ENCODE data around the gene SREBF2. TPM values are rescaled to one million over a fixed set of nuclear protein-coding genes. Genes with fewer than 3 reads are reported as not detected.

The SREBF2 gene
- total RNA-seq, 1 experiment from 2014 or later, result 129 TPM

DNA sequence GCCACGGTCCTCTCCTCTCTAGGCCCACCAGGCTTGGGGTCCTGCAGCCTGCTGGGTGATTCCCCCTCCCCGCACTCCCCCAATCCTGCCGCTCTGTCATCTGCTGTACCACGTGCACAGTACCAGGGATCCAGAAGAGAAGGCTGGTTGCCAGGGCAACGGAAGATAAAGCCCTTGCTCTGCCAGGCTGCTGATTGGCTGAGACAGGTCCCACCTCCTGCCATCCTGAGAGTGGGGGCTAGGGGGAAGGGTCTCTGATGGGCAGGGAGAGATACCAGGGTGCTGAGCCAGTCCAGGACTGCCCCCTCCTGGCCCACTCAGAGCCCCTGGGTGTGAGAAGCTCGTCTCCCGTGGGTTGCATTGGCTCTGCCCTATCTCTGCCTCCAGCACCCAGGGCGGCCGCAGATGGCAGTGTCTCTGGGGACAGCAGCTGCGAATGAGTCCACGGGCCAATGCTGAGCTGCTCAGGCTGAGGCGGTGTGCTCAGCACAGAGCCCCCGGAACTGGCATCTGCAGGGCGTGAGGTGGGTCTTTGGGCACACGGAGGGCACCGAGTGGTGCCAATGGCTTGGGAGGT lies 119.1 kb downstream of the SREBF2 start, which contains the start of gene SMIM45:
SMIM45 (plus strand) TSS at position 253 of the 577 bp plus-strand sequence.
- POLR2A ChIA-PET, result no interaction called here
- peaks cover 11 to 18% of the 10 kb centered on the region in 2 experiments for H3K4me1 ChIP-seq (ENCODE audit: control insufficient read depth in 1 of 2, insufficient read depth in 2 of 2, low read length in 2 of 2)

More for the DNA sequence above, 119.1 kb downstream of the SREBF2 start, which contains the start of gene SMIM45:
- H2AFZ ChIP-seq (ENCODE audit: low read depth, low read length, poor library complexity, severe bottlenecking), result no peak within 1 kb of the TSS
- intact Hi-C loops (cut with micrococcal nuclease), result no loop called here
- no peaks in the 10 kb centered on the region for H4K20me1 ChIP-seq (ENCODE audit: insufficient read depth)
- ATAC-seq (no peak), DNase-seq (ENCODE audit: low read depth, low spot score) (no peak)
- no peaks in the 10 kb centered on the region for H3K9me2 ChIP-seq (ENCODE audit: insufficient read depth)
- H3K4me3 ChIP-seq (replicated peaks in 1 of 2; ENCODE audit: low read depth in 1 of 2, low read length in 2 of 2), result no peak within 1 kb of the TSS
- H3K79me2 ChIP-seq (ENCODE audit: insufficient read depth, low read length), result no peaks in the 10 kb centered on the region
- ChIA-PET CTCF (no interaction called here), RAD21 (ENCODE audit: low non-redundant PET in 1 of 2, low total read pairs in 2 of 2, uncharacterized antibody in 2 of 2, unreplicated experiment in 2 of 2) (no interaction called here)
- H3K36me3 ChIP-seq (ENCODE audit: control insufficient read depth in 1 of 2, insufficient read depth in 2 of 2, low read length in 2 of 2), result no peaks in the 10 kb centered on the region
- no peaks in the 10 kb centered on the region for H3K9me3 ChIP-seq (ENCODE audit: control insufficient read depth in 1 of 2, insufficient read depth in 1 of 2, low read depth in 1 of 2, low read length in 2 of 2)
- no peak within 1 kb of the TSS; the same call in 1 of the 2 replicates for H3K4me2 ChIP-seq (ENCODE audit: low read length)
- no peak within 1 kb of the TSS for H3K27ac ChIP-seq (ENCODE audit: low read depth, low read length)
- H3K9ac ChIP-seq (ENCODE audit: low read length), result no peak within 1 kb of the TSS
- H3K27me3 ChIP-seq (ENCODE audit: insufficient read depth, low read length), result no peaks in the 10 kb centered on the region
- BruUV-seq (replicated peaks), result no TSS peak
- TF ChIP-seq EZH2 (IDR thresholded peaks at IDR 0.05) (no peak), SIN3A (IDR thresholded peaks at IDR 0.05; ENCODE audit: low read depth) (no peak), TCF7L2 (IDR thresholded peaks at IDR 0.05; ENCODE audit: borderline replicate concordance, extremely low read depth, insufficient read depth, insufficient read length) (no peak), EZH2phosphoT487 (IDR thresholded peaks at IDR 0.05; ENCODE audit: borderline replicate concordance) (no peak), RAD21 (IDR thresholded peaks at IDR 0.05; ENCODE audit: low read depth) (no peak), EGR1 (IDR thresholded peaks at IDR 0.05; ENCODE audit: low read depth) (no peak), ELF1 (IDR thresholded peaks at IDR 0.05; ENCODE audit: borderline replicate concordance, low read depth) (no peak), FOSL1 (IDR thresholded peaks at IDR 0.05; ENCODE audit: low read depth) (no peak)
- TF ChIP-seq, protein P1, sequence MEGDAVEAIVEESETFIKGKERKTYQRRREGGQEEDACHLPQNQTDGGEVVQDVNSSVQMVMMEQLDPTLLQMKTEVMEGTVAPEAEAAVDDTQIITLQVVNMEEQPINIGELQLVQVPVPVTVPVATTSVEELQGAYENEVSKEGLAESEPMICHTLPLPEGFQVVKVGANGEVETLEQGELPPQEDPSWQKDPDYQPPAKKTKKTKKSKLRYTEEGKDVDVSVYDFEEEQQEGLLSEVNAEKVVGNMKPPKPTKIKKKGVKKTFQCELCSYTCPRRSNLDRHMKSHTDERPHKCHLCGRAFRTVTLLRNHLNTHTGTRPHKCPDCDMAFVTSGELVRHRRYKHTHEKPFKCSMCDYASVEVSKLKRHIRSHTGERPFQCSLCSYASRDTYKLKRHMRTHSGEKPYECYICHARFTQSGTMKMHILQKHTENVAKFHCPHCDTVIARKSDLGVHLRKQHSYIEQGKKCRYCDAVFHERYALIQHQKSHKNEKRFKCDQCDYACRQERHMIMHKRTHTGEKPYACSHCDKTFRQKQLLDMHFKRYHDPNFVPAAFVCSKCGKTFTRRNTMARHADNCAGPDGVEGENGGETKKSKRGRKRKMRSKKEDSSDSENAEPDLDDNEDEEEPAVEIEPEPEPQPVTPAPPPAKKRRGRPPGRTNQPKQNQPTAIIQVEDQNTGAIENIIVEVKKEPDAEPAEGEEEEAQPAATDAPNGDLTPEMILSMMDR (IDR thresholded peaks at IDR 0.05 in 2 of 3, conservative IDR thresholded peaks at IDR 0.05 in 1 of 3; ENCODE audit: borderline replicate concordance in 1 of 3, insufficient read depth in 1 of 3, low read depth in 2 of 3, low read length in 2 of 3), result no peak
- TF ChIP-seq, protein P2, sequence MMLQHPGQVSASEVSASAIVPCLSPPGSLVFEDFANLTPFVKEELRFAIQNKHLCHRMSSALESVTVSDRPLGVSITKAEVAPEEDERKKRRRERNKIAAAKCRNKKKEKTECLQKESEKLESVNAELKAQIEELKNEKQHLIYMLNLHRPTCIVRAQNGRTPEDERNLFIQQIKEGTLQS (IDR thresholded peaks at IDR 0.05), result no peak
- TF ChIP-seq, protein P3, sequence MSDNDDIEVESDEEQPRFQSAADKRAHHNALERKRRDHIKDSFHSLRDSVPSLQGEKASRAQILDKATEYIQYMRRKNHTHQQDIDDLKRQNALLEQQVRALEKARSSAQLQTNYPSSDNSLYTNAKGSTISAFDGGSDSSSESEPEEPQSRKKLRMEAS (IDR thresholded peaks at IDR 0.05), result no peak
